Ovary (tissue), 9 donors: ENCODE measurements around the gene FREY1. TPM values are rescaled to one million over a fixed set of nuclear protein-coding genes. Genes with fewer than 3 reads are reported as not detected.

ENCODE experiments used
- DNase-seq, 5 donors: peaks; one replicate each; pipeline ENCODE4 v3.0.0-alpha.2; 2019 to 2020
- H3K27ac ChIP-seq, 2 donors: fragments of 200-600 bp; one replicate each; pipeline versions ENCODE4 v1.5.1 to v1.8.0; 2019 to 2022
- H3K27me3 ChIP-seq: fragments of 200-600 bp; one replicate; pipeline ENCODE4 v1.8.0; 2022
- H3K36me3 ChIP-seq: fragments of 200-600 bp; sonication (generic); one replicate; pipeline ENCODE4 v1.5.1; 2019
- H3K4me1 ChIP-seq: one replicate; pipeline ENCODE4 v1.8.1; 2013; ENCODE audit warnings: mild to moderate bottlenecking, moderate library complexity; ENCODE audit not compliant: insufficient read depth
- H3K4me3 ChIP-seq: fragments of 200-600 bp; sonication (generic); one replicate; pipeline ENCODE4 v1.5.1; 2017
- H3K9me3 ChIP-seq, 2 donors: fragments of 200-600 bp in 1 of 2; sonication (generic) in 1 of 2; one replicate each; pipeline versions ENCODE4 v1.5.1 to v1.8.1; 2013 to 2019; ENCODE audit warnings: mild to moderate bottlenecking in 1 of 2, moderate library complexity in 1 of 2
- CTCF ChIP-seq, 3 donors: fragments of 450-650 bp in 2 of 3; fragments of 200-600 bp in 1 of 3; IDR thresholded peaks; one replicate each; pipeline versions ENCODE4 v1.5.1 to v1.8.0; 2016 to 2022; ENCODE audit warnings: antibody characterized with exemption in 3 of 3, mild to moderate bottlenecking in 1 of 3
- EP300 ChIP-seq: sonication (generic); formaldehyde crosslinking; IDR thresholded peaks from one replicate; pipeline ENCODE4 v1.6.1; 2017; ENCODE audit warnings: antibody characterized with exemption
- POLR2A ChIP-seq: fragments of 450-650 bp; IDR thresholded peaks from one replicate; pipeline ENCODE4 v1.6.1; 2017; ENCODE audit warnings: antibody characterized with exemption, mild to moderate bottlenecking, moderate library complexity
- WGBS, 3 donors: extraction: QIAGEN DNeasy Blood & Tissue Kit in 1 of 3; methylation state at CpG; one replicate each; pipeline versions ENCODE4 v1.1.5 to v1.1.7; 2013 to 2017; 5-methylcytosine and 5-hydroxymethylcytosine counted together
- intact Hi-C, 4 donors: fragments of 100-400 bp; cut with DNase I; formaldehyde crosslinking; loops; one replicate each; pipeline versions ENCODE4 v1.11.0 to v1.15.1; 2022 to 2023
- polyA plus RNA-seq, 2 donors: library from polyadenylated mRNA; stranded (reverse); fragments of 200-250 nt in 1 of 2; fragments of 350-450 nt in 1 of 2; fragmentation: Illumina TruSeq in 1 of 2; extraction: RNeasy Lipid Tissue Mini Kit (QIAGEN cat#74804) in 1 of 2; gene quantifications; one replicate each; pipeline ENCODE4 v1.2.3, GENCODE V29; 2013 to 2014
- total RNA-seq, 7 donors: library from RNA; depleted of rRNA in 2 of 7; stranded (reverse); fragments of >200 nt in 2 of 7; fragmentation: NEBNext Ultra II Directional in 3 of 7; extraction: Animal tissue kit (Norgen Biotek cat#: 25700) in 3 of 7; gene quantifications; one replicate each; pipeline versions ENCODE4 v1.1.0 to v1.2.4, GENCODE V29; 2016 to 2023
- donor health status: DM: no; HTN: no; CAD: no; lungs with moderate emphysema.
- donor health status: DM: no; HTN: no; CAD: no.
- donor health status: Bipolar disorder and iron deficiency.
- donor health status: DM: yes; HTN: yes; CAD: no.
- donor health status: DM: no; HTN: no; CAD: no.
- donor health status: DM: yes; HTN: yes; CAD: no.

The FREY1 gene
- total and polyA plus RNA-seq, 9 donors, result 0.23 to 1.6 (median 0.66) TPM; not detected in 2

- Histone ChIP-seq H3K27me3 (no peaks in the 10 kb centered on the region), H3K4me1 (no peaks in the 10 kb centered on the region), H3K4me3 (no peak overlapping the region), H3K36me3 (no peaks in the 10 kb centered on the region), H3K27ac (no peak overlapping the region), H3K9me3 (no peaks in the 10 kb centered on the region)
- TF ChIP-seq CTCF (IDR thresholded peaks at IDR 0.05) (no peak), EP300 (no peak), POLR2A (no peak)
- intact Hi-C loops, result no loop called here
- no peak for DNase-seq
- 88 to 92% (median 90%) methylated on average over 10 of the region's 10 CpGs for WGBS, 3 donors
Observed at GRCh38 chr11:45937916-45938315, 30.8 kb upstream of the FREY1 start.

GRCh38 chr11:45936511-45937054, 29.5 kb upstream of the FREY1 start:
- Histone ChIP-seq H3K27me3 (no peaks in the 10 kb centered on the region), H3K4me1 (no peaks in the 10 kb centered on the region), H3K9me3 (no peaks in the 10 kb centered on the region), H3K27ac (no peak overlapping the region), H3K4me3 (no peak overlapping the region), H3K36me3 (no peaks in the 10 kb centered on the region)
- TF ChIP-seq EP300 (no peak), POLR2A (no peak), CTCF (IDR thresholded peaks at IDR 0.05) (no peak)
- DNase-seq, result no peak
- intact Hi-C loops, result no loop called here
- 86 to 89% (median 89%) methylated on average over 4 of the region's 4 CpGs for WGBS, 3 donors

GRCh38 chr11:45935349-45936064, 28.4 kb upstream of the FREY1 start:
- intact Hi-C loops, result no loop called here
- Histone ChIP-seq H3K27me3 (no peaks in the 10 kb centered on the region), H3K4me3 (no peak overlapping the region), H3K36me3 (no peaks in the 10 kb centered on the region), H3K27ac (no peak overlapping the region), H3K9me3 (no peaks in the 10 kb centered on the region), H3K4me1 (no peaks in the 10 kb centered on the region)
- no peak for DNase-seq
- WGBS, 3 donors, result 86 to 91% (median 88%) methylated on average over 8 of the region's 8 CpGs
- no peak for TF ChIP-seq CTCF (IDR thresholded peaks at IDR 0.05)

- intact Hi-C loops, result no loop called here
- Histone ChIP-seq H3K4me1 (no peaks in the 10 kb centered on the region), H3K4me3 (no peak overlapping the region), H3K9me3 (no peaks in the 10 kb centered on the region), H3K27me3 (no peaks in the 10 kb centered on the region), H3K36me3 (no peaks in the 10 kb centered on the region), H3K27ac (no peak overlapping the region)
- DNase-seq, result no peak
- WGBS, 3 donors, result 72 to 79% (median 74%) methylated on average over 12 of the region's 12 CpGs
- TF ChIP-seq POLR2A, result no peak
- TF ChIP-seq CTCF (IDR thresholded peaks at IDR 0.05), result no peak
- no peak for TF ChIP-seq EP300
Observed at GRCh38 chr11:45934580-45935318, 27.7 kb upstream of the FREY1 start.
